GM21737 (cell line): Measurements from ENCODE around the gene PRXL2A.
"Not testable (repeated sequence)": the region's sequence is repeated elsewhere in the genome, so short reads cannot be mapped to it uniquely, and the experiment has no call there.

ENCODE experiments used
- ATAC-seq: cut with Tn5 transposase; IDR thresholded peaks from one replicate; pipeline ENCODE4 v1.9.1; 2021; ENCODE audit warnings: mild to moderate bottlenecking, moderate library complexity; ENCODE audit not compliant: unreplicated experiment

The PRXL2A gene

DNA sequence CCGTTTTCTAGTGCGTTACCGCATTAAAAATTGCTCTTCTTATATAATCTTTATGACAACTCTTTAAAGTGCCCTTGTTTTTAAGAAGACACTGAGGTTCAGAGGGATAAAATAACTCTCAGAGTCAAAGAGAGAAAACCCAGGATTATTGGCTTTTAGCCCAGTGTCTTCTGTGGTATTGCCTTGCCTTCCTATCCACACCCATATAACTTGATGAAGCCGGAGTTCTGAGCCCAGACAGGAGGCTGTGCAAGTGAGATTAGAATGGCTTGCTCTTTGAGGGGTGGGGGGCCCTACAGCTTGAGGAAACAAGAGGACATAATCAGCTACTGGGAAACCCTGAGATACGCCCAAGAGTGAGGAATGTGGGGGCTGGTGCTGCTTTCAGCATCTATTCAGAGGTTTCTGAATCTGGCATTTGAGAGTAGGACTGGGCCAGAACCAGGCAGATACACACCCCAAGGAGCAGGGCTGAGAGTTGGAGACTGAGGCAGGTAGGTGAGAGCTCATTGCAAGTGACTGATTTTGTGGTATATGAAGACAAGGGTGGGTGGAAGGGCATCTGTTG lies 2.3 kb downstream of the PRXL2A start:
- ATAC-seq = no peak

- no peak for ATAC-seq
Measured at GRCh38 chr10:80411267-80411668, 2.9 kb downstream of the PRXL2A start.

GRCh38 chr10:80411681-80412220 lies 3.4 kb downstream of the PRXL2A start:
- ATAC-seq = no peak

GRCh38 chr10:80412486-80412885 lies 4.1 kb downstream of the PRXL2A start:
- ATAC-seq = no peak

- ATAC-seq = no peak
Measured at GRCh38 chr10:80413271-80413996, 5.1 kb downstream of the PRXL2A start.

- no peak for ATAC-seq
Measured at GRCh38 chr10:80414142-80414895, 6.0 kb downstream of the PRXL2A start.

GRCh38 chr10:80415734-80416478 lies 7.6 kb downstream of the PRXL2A start:
- ATAC-seq = no peak

DNA sequence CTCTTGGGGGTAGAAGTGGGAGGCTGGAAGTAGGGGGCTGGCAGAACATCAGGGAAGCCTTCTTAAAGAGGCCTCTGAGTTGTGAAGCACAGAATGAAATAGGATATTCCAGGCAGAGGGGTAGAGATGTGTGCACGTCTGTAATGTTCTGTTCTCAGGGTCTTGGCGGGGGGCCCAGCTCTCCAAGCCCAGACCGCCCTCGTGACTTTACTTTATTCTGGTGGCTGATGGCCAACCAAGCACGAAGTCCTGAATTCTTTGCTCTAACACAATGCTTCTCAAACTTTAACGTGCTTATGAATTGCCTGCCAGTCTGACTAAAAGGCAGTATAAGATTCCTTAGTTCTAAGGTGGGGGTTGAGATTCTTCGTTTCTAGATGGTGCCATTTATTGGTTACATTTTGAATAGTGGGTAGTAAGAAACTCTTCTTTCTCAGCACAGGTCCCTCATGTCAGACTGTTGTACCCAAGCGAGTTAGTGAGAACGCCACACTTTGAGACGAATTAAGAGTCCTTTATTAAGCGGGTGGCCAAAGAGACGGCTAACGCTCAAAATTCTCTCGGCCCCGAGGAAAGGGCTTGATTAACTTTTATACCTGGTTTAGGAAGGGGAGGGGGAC lies 8.2 kb downstream of the PRXL2A start:
- ATAC-seq = no peak

DNA sequence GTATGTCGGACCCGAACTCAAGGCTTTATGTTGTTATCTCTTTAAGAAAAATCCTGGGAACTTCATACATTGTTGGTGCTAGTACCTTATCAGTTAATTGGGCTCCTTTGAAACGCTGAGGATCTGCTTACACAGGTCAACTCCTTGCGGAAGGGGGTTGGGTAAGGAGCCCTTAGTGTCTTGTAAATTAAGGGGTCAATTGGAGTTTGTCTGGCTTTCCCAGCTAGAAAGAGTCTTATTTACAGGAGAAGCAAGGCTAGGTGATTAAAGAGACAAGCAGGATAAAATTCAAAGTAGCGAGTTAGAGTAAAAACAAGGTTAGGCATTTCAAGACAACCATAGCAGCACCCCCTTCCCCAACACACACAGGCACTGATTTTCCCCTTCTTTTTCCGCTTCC lies 8.9 kb downstream of the PRXL2A start:
- not testable (repeated sequence) for ATAC-seq

GRCh38 chr10:80421050-80421706 lies 12.8 kb downstream of the PRXL2A start:
- no peak for ATAC-seq

GRCh38 chr10:80421707-80422536 lies 13.6 kb downstream of the PRXL2A start:
- no peak for ATAC-seq

- ATAC-seq = no peak
Measured at GRCh38 chr10:80425901-80426300, 17.6 kb downstream of the PRXL2A start.

GRCh38 chr10:80427541-80427940 lies 19.2 kb downstream of the PRXL2A start:
- ATAC-seq = no peak

GRCh38 chr10:80429521-80429973 lies 21.2 kb downstream of the PRXL2A start:
- no peak for ATAC-seq

DNA sequence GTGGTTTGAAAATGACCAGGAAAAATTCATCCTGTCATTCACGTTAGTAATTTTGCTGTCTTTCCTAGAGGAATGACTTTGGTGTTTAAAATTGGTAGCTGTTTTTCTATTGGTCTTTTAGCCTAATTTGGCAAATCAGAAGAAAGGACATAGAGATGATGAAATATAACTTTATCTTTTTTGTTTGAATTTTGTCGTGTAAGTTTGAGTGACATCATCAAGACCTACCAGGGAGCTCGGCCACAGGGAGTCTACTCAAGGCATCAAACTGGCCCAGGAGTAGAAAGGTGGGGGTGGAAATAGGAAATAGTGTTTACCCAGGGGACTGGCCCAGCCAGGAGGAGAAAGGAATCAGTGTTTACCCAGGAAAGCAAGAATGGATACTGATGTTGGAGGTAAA lies 24.8 kb downstream of the PRXL2A start:
- no peak for ATAC-seq

DNA sequence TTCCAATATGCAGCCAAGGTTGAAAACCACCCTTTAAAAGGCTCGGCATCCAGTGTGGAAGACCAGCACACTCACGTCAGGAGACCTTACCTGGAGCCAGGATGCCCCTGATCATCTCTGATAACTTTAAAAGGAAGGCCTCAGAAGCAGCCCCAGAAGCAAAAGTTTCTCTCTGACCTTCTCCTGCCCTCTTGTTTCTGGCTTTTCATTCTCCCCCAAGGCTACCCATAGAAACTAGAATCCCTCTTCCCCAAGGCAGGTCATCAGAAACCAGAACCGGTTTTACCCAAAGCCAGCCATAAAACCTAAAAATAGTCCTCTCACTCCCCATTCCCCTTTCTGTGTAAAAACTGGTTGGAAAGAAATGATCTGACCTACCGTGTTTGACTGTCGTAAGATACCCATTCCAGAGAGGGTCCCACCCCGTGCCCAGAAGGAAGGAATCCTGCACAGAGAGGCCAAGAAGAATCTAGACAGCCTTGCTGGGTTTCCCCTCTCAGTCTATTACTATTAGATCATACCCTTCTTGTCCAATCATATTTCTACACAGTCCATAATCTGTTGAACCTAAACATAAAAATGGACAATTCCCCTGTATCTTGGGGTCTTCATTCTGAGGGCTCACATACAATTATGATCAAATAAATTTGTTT lies 28.2 kb downstream of the PRXL2A start:
- no peak for ATAC-seq

DNA sequence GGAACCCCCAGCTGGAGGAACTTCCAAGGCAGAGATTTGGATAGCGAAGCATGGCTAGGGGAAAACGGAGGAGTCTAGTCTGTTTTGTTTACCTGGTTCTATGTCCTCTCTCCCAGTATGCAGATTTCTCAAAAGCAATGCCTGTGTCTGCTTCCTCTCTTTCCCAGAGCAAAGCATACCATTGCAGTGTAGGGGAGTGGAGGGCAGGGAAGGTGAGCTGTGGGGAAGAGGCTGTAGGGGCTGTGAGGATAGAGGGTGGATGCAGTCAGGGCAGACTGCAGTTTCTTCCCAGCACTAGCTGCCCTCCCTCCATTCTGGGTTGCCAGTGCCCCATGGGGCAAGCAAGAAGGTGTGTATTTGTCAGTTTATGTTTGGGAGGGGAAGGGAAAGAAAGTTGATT lies 28.9 kb downstream of the PRXL2A start:
- ATAC-seq = no peak

DNA sequence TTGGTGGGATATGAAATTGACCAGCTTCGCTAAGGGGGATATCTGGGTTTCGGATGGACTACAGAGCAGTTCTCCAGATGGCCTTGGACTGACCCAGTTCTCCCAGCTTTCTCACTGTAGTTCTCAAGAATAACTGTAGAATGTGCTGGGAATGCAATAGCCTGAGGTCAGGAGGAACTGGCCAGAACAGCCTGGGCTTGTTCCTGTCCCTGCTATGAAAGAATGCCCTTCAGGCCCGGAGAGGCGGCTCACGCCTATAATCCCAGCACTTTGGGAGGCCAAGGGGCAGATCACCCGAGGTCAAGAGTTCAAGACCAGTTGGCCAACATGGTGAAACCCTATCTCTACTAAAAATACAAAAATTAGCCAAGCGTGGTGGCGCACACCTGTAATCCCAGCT lies 33.5 kb downstream of the PRXL2A start:
- no peak for ATAC-seq

- ATAC-seq = no peak
Measured at GRCh38 chr10:80442879-80443278, 34.5 kb downstream of the PRXL2A start.
